Colonic mucosa (tissue), 4 donors: ENCODE data around the gene SLC26A11. TPM values are rescaled to one million over a fixed set of nuclear protein-coding genes. Genes with fewer than 3 reads are reported as not detected.

ENCODE experiments used
- DNase-seq: peaks from one replicate; pipeline ENCODE4 v3.0.0-alpha.2; 2020
- H3K27ac ChIP-seq: fragments of 200-600 bp; one replicate; pipeline ENCODE4 v1.8.0; 2021
- H3K27me3 ChIP-seq: fragments of 200-600 bp; one replicate; pipeline ENCODE4 v1.8.0; 2021
- H3K36me3 ChIP-seq: fragments of 200-600 bp; one replicate; pipeline ENCODE4 v1.8.0; 2021
- H3K4me1 ChIP-seq: fragments of 200-600 bp; one replicate; pipeline ENCODE4 v1.8.0; 2021; ENCODE audit warnings: mild to moderate bottlenecking
- H3K4me3 ChIP-seq: fragments of 200-600 bp; one replicate; pipeline ENCODE4 v1.8.0; 2021
- H3K9ac ChIP-seq, 2 donors: one replicate each; pipeline ENCODE4 v1.7.0; 2013; ENCODE audit warnings: control low read depth in 2 of 2, low read depth in 2 of 2, low read length in 2 of 2
- H3K9me3 ChIP-seq: fragments of 200-600 bp; one replicate; pipeline ENCODE4 v1.8.0; 2021
- intact Hi-C: fragments of 100-400 bp; cut with DNase I; formaldehyde crosslinking; loops from one replicate; pipeline ENCODE4 v1.14.1; 2022
- total RNA-seq, 2 donors: library from RNA; stranded (reverse); fragmentation: NEBNext Ultra II Directional in 1 of 2; extraction: Animal tissue kit (Norgen Biotek cat#: 25700) in 1 of 2; gene quantifications; one replicate each; pipeline ENCODE4 v1.2.1, GENCODE V29; 2021
- TF ChIP-seq, protein P1 (sequence below): fragments of 200-600 bp; IDR thresholded peaks from one replicate; pipeline ENCODE4 v1.8.0; 2022; ENCODE audit warnings: antibody characterized with exemption, mild to moderate bottlenecking
- donor health status: healthy.
- donor health status: DM: no; HTN: no; CAD: no.
- donor health status: DM: no; HTN: no; CAD: no.

Gene SLC26A11
- total RNA-seq, 2 donors from 2014 or later = 8.0 to 9.3 TPM

DNA sequence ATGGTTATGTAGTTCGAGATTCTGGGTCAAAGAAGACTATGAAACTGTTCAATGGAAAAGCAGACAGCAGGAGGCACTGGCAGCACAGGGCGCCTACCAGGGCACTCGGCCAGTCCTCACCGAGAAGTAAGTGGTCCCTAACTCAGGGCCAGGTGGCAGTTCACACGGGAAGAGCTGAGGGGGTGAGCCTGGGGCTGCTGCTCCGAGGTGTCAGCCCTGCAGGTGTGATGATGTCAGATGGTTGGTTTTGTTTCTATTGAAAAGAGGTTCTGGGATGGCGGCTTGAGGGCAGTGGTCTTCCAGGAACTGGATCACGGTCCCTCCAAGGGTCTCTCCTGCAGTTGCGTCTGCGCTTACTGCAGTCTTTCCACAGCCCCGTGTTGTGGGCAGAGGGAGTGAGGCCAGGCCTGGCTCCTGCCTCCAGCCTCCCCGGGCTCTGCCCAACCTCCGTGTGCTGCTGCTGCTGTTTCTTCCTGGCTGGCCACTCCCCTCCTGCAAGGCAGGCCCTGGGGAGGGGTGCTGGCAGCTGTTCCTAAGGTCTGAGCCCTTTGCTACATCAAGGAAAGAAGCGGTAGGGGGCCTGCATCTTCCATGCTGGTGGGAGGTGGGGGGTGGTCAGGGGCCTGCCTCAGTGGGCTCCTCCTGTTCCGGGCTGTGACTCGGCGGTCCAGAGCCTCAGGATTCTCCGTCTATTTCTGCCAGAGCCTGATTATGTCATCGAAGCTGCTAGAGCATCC, 63.1 kb downstream of the SLC26A11 start:
- no peak overlapping the region for H3K27ac ChIP-seq
- no peak overlapping the region for H3K4me3 ChIP-seq
- H3K9ac ChIP-seq = no peak overlapping the region
- TF ChIP-seq, protein P1, sequence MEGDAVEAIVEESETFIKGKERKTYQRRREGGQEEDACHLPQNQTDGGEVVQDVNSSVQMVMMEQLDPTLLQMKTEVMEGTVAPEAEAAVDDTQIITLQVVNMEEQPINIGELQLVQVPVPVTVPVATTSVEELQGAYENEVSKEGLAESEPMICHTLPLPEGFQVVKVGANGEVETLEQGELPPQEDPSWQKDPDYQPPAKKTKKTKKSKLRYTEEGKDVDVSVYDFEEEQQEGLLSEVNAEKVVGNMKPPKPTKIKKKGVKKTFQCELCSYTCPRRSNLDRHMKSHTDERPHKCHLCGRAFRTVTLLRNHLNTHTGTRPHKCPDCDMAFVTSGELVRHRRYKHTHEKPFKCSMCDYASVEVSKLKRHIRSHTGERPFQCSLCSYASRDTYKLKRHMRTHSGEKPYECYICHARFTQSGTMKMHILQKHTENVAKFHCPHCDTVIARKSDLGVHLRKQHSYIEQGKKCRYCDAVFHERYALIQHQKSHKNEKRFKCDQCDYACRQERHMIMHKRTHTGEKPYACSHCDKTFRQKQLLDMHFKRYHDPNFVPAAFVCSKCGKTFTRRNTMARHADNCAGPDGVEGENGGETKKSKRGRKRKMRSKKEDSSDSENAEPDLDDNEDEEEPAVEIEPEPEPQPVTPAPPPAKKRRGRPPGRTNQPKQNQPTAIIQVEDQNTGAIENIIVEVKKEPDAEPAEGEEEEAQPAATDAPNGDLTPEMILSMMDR = no peak
- no peaks in the 10 kb centered on the region for H3K9me3 ChIP-seq
- no peaks in the 10 kb centered on the region for H3K4me1 ChIP-seq
- peaks cover 6% of the 10 kb centered on the region for H3K36me3 ChIP-seq
- H3K27me3 ChIP-seq = no peaks in the 10 kb centered on the region
- no peak for DNase-seq
- intact Hi-C loops = no loop called here

DNA sequence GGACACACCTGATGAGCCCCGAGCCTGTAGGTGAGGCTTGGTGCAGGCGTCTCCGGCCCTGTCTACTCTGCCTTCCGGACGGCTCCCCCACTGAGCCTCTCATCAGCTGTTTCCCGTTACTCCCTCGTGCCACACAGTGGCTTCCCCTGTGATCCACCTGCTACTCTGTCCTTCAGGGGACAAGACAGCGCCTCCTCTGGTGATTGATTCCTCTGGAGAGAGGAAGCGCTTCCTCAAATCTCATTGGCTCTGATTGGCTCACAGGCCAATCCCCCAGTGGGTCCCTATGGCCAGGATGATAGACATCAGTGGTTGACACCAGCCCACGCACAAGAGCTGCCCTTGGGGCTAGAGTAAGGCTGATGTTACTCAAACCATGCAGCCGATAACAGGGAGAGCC, 64.4 kb downstream of the SLC26A11 start:
- Histone ChIP-seq H3K27ac (no peak overlapping the region), H3K36me3 (peaks cover 15% of the 10 kb centered on the region), H3K4me3 (no peak overlapping the region), H3K9ac (no peak overlapping the region), H3K9me3 (no peaks in the 10 kb centered on the region), H3K27me3 (no peaks in the 10 kb centered on the region), H3K4me1 (no peaks in the 10 kb centered on the region)
- intact Hi-C loops = no loop called here
- TF ChIP-seq, protein P1 = no peak
- no peak for DNase-seq

DNA sequence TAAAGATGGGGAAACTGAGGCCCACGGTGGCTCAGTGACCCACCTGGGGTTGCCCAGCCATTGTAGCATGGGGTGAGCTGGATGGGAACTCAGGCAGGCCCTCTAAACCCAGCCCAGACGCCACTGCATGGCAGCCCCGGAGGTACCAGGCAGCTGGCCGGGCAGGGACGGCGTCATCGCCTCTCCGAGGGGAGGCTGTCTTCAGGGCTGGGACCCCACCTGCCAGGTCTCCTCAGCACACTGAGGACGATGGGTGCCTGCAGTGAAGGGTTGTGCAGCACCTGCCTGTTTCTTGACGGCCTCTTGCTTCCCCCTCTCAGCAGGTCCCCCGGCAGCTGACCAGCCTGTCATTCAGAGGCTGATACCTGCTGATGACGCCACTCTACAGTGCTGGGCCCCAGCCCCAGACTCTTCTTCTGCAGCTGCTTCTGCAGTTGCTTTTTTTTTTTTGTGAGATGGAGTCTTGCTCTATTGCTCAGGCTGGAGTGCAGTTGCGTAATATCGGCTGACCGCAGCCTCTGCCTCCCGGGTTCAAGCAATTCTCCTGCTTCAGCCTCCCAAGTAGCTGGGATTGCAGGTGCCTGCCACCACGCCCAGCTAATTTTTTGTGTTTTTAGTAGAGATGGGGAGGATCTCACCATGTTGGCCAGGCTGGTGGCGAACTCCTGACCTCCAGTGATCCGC, 65.2 kb downstream of the SLC26A11 start:
- intact Hi-C loops = no loop called here
- H3K4me1 ChIP-seq = no peaks in the 10 kb centered on the region
- no peak for DNase-seq
- no peak overlapping the region for H3K9ac ChIP-seq
- H3K27ac ChIP-seq = no peak overlapping the region
- H3K27me3 ChIP-seq = no peaks in the 10 kb centered on the region
- H3K9me3 ChIP-seq = no peaks in the 10 kb centered on the region
- TF ChIP-seq, protein P1 = no peak
- H3K4me3 ChIP-seq = no peak overlapping the region
- peaks cover 20% of the 10 kb centered on the region for H3K36me3 ChIP-seq

DNA sequence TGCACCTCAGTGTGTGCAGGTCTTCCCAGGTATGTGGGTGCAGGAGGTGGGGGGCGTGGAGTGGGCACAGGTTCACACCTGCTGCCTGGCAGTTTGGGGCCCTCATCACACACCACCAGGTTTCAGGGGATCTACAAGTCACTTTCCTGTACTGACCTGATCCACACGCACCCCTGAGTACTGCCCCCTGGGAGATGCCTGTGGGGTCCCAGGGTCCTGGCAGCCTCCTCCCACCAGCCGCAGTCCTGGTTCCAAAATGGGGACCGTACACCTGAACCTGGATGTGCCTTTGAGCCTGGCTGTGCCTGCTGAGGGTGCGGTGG, 66.4 kb downstream of the SLC26A11 start:
- Histone ChIP-seq H3K9ac (no peak overlapping the region), H3K4me1 (no peaks in the 10 kb centered on the region), H3K27ac (no peak overlapping the region), H3K9me3 (no peaks in the 10 kb centered on the region), H3K36me3 (peaks cover 25% of the 10 kb centered on the region), H3K27me3 (no peaks in the 10 kb centered on the region), H3K4me3 (no peak overlapping the region)
- no peak for DNase-seq
- intact Hi-C loops = no loop called here
- TF ChIP-seq, protein P1 = no peak

DNA sequence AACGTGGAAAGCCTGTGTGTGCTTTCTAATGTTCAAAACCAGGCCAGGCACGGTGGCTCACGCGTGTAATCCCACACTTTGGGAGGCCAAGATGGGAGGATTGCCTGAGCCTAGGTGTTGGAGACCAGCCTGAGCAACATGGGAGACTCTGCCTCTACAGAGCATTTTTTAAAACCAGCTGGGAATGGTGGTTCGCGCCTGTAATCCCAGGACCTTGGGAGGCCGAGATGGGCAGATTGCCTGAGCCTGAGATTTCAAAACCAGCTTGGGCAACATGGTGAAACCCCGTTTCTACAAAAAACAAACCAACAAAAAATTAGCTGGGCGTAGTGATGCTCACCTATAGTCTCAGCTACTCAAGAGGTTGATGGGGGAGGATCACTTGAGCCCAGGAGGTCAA, 66.8 kb downstream of the SLC26A11 start:
- Histone ChIP-seq H3K27me3 (no peaks in the 10 kb centered on the region), H3K9ac (no peak overlapping the region), H3K4me3 (no peak overlapping the region), H3K36me3 (peaks cover 30% of the 10 kb centered on the region), H3K4me1 (no peaks in the 10 kb centered on the region), H3K9me3 (no peaks in the 10 kb centered on the region), H3K27ac (no peak overlapping the region)
- DNase-seq = no peak
- TF ChIP-seq, protein P1 = no peak
- intact Hi-C loops = no loop called here
